Measurements from ENCODE around the gene BTRC. TPM values are rescaled to one million over a fixed set of nuclear protein-coding genes. Genes with fewer than 3 reads are reported as not detected.

Gene BTRC
- total RNA-seq, 1 donor from 2014 or later, result 38.4 TPM

DNA sequence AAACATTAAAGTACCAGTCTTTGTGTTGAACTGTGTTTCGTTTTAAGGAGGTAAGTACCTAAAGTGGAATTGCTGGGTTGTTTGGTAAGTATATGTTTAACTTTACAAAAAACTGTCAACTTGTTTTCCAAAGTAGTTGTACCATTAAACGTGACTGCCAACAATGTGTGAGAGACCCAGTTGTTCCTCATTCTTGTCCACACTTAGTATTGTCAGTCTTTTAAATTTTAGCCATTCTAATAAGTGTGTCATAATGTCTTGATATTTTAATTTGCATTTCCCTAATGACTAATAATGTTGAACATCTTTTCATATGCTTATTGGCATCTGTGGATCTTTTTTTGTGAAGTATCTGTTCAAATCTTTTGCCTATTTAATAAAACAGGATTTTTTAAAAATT, 159.8 kb downstream of the BTRC start:
- no peaks in the 10 kb centered on the region for H3K36me3 Mint-ChIP-seq
- no peak overlapping the region for H3K4me3 Mint-ChIP-seq
- H3K27ac Mint-ChIP-seq, result no peak overlapping the region
- TF ChIP-seq, protein P1, sequence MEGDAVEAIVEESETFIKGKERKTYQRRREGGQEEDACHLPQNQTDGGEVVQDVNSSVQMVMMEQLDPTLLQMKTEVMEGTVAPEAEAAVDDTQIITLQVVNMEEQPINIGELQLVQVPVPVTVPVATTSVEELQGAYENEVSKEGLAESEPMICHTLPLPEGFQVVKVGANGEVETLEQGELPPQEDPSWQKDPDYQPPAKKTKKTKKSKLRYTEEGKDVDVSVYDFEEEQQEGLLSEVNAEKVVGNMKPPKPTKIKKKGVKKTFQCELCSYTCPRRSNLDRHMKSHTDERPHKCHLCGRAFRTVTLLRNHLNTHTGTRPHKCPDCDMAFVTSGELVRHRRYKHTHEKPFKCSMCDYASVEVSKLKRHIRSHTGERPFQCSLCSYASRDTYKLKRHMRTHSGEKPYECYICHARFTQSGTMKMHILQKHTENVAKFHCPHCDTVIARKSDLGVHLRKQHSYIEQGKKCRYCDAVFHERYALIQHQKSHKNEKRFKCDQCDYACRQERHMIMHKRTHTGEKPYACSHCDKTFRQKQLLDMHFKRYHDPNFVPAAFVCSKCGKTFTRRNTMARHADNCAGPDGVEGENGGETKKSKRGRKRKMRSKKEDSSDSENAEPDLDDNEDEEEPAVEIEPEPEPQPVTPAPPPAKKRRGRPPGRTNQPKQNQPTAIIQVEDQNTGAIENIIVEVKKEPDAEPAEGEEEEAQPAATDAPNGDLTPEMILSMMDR (IDR thresholded peaks at IDR 0.05; ENCODE audit: unreplicated experiment), result no peak
- no peaks in the 10 kb centered on the region for H3K27me3 Mint-ChIP-seq (ENCODE audit: low read depth)
- DNase-seq (ENCODE audit: low spot score in 2 of 2, unreplicated experiment in 2 of 2), result no peak
- no peaks in the 10 kb centered on the region for H3K9me3 Mint-ChIP-seq
- H3K4me1 Mint-ChIP-seq, result no peaks in the 10 kb centered on the region

DNA sequence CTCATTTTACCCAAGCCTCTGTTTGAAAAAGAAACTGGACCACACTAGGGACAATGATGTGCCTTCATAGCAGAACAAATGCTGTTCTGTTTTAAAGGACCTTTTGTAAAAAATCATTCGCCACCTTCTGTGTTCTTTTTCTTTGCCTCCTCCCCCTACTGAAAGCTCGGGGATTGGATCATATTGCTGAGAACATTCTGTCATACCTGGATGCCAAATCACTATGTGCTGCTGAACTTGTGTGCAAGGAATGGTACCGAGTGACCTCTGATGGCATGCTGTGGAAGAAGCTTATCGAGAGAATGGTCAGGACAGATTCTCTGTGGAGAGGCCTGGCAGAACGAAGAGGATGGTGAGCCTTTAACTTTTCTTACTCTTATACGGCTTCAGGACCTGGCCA, 171.9 kb downstream of the BTRC start:
- Mint-ChIP-seq H3K27me3 (ENCODE audit: low read depth) (no peaks in the 10 kb centered on the region), H3K4me1 (peaks cover 21% of the 10 kb centered on the region), H3K36me3 (peaks cover 5% of the 10 kb centered on the region), H3K27ac (no peak overlapping the region), H3K9me3 (no peaks in the 10 kb centered on the region), H3K4me3 (no peak overlapping the region)
- no peak for DNase-seq (ENCODE audit: low spot score in 2 of 2, unreplicated experiment in 2 of 2)
- TF ChIP-seq, protein P1 (IDR thresholded peaks at IDR 0.05; ENCODE audit: unreplicated experiment), result no peak

DNA sequence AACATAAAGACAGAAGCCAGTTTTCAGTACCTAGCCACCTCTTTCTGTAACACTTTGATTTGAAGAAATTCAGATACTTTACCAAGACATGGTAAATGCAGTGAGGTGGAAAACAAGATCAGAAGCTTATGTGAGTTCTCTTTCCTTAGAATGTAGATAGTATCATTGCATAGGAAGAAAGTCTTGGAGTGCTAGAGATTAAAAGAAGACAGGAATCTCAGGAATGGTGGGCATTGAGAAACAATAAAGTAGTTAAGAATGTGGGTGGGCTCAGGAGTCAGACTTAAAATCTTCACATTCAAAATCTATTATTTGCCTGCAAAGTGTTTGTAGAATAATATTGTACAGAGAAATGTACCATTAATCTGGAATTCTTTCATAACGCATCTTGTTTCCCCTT, 175.2 kb downstream of the BTRC start:
- H3K4me1 Mint-ChIP-seq, result peaks cover 21% of the 10 kb centered on the region
- no peak for DNase-seq (ENCODE audit: low spot score in 2 of 2, unreplicated experiment in 2 of 2)
- no peaks in the 10 kb centered on the region for H3K9me3 Mint-ChIP-seq
- H3K27me3 Mint-ChIP-seq (ENCODE audit: low read depth), result no peaks in the 10 kb centered on the region
- H3K27ac Mint-ChIP-seq, result peak overlapping the region; percentile 60
- TF ChIP-seq, protein P1 (IDR thresholded peaks at IDR 0.05; ENCODE audit: unreplicated experiment), result no peak
- H3K4me3 Mint-ChIP-seq, result no peak overlapping the region
- peaks cover 11% of the 10 kb centered on the region for H3K36me3 Mint-ChIP-seq

DNA sequence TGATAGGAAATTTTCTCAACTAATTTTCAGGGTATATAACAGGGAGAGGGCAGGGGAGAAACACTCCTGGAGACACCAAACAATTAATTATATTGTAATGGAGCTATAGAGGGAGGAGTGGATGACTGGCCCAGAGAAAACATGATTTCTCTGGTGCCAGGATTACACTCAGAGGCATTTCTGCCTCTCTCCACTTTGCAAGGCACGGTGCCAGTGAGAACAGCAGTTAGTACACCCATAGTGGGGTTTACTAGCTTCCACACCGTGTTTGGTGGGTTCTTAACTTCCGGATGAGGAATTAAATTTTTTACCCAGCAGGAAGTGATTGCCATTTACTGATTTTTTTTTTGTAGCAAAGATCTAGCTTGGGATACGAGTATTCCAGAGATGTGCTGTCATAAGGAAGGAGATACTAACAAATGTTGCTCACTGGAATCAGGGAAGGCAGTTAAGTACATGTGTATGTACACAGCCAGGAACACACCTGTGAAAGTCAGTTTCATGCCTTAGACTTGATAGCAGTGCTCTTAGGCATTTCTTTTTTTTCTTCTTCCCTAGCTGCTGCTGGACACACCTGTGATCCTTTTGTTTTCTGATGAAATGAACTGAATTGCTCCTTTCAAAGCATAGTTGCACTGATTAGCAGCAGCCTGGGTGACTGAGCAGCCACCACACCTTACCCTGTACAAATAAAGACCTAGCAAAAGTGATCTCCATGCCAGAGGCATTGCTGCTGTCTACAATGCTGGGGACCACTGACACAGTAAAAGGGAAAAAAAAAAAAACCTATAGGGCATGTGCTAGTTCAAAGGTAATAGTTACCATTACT, 176.0 kb downstream of the BTRC start:
- Mint-ChIP-seq H3K4me1 (peaks cover 21% of the 10 kb centered on the region), H3K4me3 (no peak overlapping the region), H3K36me3 (peaks cover 16% of the 10 kb centered on the region), H3K9me3 (no peaks in the 10 kb centered on the region), H3K27ac (peak overlapping the region; percentile 60), H3K27me3 (ENCODE audit: low read depth) (no peaks in the 10 kb centered on the region)
- no peak for DNase-seq (ENCODE audit: low spot score in 2 of 2, unreplicated experiment in 2 of 2)
- TF ChIP-seq, protein P1 (IDR thresholded peaks at IDR 0.05; ENCODE audit: unreplicated experiment), result no peak

DNA sequence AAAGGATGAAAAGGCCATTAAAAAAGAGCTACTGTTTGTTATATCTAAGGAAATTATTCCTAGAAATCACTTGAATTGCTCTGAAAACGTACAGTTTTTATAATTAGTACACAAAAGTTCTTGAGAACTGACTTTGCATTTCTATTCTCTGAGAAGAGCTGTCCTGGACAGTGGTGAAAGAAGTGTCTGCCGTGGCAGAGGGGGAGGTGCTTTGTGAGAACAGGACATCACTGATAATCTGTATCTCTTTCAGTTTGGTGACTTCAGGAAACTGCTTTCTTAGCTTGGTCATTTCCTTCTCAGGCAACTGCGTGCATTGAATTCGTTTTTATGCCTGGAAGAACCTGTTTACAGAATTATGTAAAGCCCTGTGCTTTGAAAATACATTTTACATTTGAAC, 182.0 kb downstream of the BTRC start:
- H3K4me3 Mint-ChIP-seq, result no peak overlapping the region
- H3K27ac Mint-ChIP-seq, result no peak overlapping the region
- peaks cover 2% of the 10 kb centered on the region for H3K4me1 Mint-ChIP-seq
- DNase-seq (ENCODE audit: low spot score in 2 of 2, unreplicated experiment in 2 of 2), result no peak
- TF ChIP-seq, protein P1 (IDR thresholded peaks at IDR 0.05; ENCODE audit: unreplicated experiment), result no peak
- peaks cover 36% of the 10 kb centered on the region for H3K36me3 Mint-ChIP-seq
- H3K27me3 Mint-ChIP-seq (ENCODE audit: low read depth), result no peaks in the 10 kb centered on the region
- no peaks in the 10 kb centered on the region for H3K9me3 Mint-ChIP-seq

All from mesothelial cell of epicardium (in vitro differentiated cells).